A549 (cell line): ENCODE measurements around the gene INTS15.

ENCODE experiments used
- CEBPB ChIP-seq, 2 experiments: fragments of >200 bp in 1 of 2; sonication (Bioruptor Twin) in 1 of 2; formaldehyde crosslinking in 1 of 2; IDR thresholded peaks; 2 replicates each; pipeline ENCODE4 v1.6.1; 2012 to 2016
- CHD2 ChIP-seq: fragments of 150-350 bp; IDR thresholded peaks from 2 replicates; pipeline ENCODE4 v1.6.1; 2014; ENCODE audit warnings: low read length; ENCODE audit not compliant: partially characterized antibody
- CTCF ChIP-seq: fragments of >200 bp; sonication (Bioruptor Twin); formaldehyde crosslinking; IDR thresholded peaks from 3 replicates; pipeline ENCODE4 v1.5.1; 2016
- FOSL2 ChIP-seq, 2 experiments: fragments of 450-650 bp in 1 of 2; fragments of >200 bp in 1 of 2; sonication (Bioruptor Twin) in 1 of 2; formaldehyde crosslinking; IDR thresholded peaks; 2 replicates each; pipeline versions ENCODE4 v1.5.0 to v1.6.1; 2016 to 2020; ENCODE audit warnings: mild to moderate bottlenecking in 1 of 2, moderate library complexity in 1 of 2
- NR3C1 ChIP-seq: fragments of >200 bp; sonication (Bioruptor Twin); formaldehyde crosslinking; IDR thresholded peaks from 3 replicates; pipeline ENCODE4 v1.6.1; 2017
- POLR2A ChIP-seq: IDR thresholded peaks from 2 replicates; pipeline ENCODE4 v1.6.1; 2012; ENCODE audit warnings: mild to moderate bottlenecking, low read length
- RCOR1 ChIP-seq: fragments of 150-350 bp; IDR thresholded peaks from 2 replicates; pipeline ENCODE4 v1.6.1; 2014; ENCODE audit warnings: antibody characterized with exemption, low read length, low read depth
- REST ChIP-seq: fragments of 200-600 bp; sonication (generic); IDR thresholded peaks from 2 replicates; pipeline ENCODE4 v1.6.1; 2016; ENCODE audit warnings: antibody characterized with exemption, mild to moderate bottlenecking, moderate library complexity
- SMC3 ChIP-seq: fragments of >200 bp; sonication (Bioruptor Twin); formaldehyde crosslinking; IDR thresholded peaks from 3 replicates; pipeline ENCODE4 v1.6.1; 2018; ENCODE audit warnings: inconsistent platforms
- TF ChIP-seq, protein P1 (sequence below): IDR thresholded peaks from 2 replicates; pipeline ENCODE4 v1.6.1; 2012
- TF ChIP-seq, protein P2 (sequence below): fragments of 150-350 bp; IDR thresholded peaks from 2 replicates; pipeline ENCODE4 v1.6.1; 2014; ENCODE audit warnings: low read depth, mild to moderate bottlenecking, low read length

- TF ChIP-seq NR3C1 = no peak
- no peak for TF ChIP-seq CHD2
- TF ChIP-seq CTCF = no peak
- no peak for TF ChIP-seq SMC3
- no peak for TF ChIP-seq POLR2A
- no peak for TF ChIP-seq CEBPB (IDR thresholded peaks at IDR 0.05)
- TF ChIP-seq RCOR1 = no peak
- TF ChIP-seq, protein P1, sequence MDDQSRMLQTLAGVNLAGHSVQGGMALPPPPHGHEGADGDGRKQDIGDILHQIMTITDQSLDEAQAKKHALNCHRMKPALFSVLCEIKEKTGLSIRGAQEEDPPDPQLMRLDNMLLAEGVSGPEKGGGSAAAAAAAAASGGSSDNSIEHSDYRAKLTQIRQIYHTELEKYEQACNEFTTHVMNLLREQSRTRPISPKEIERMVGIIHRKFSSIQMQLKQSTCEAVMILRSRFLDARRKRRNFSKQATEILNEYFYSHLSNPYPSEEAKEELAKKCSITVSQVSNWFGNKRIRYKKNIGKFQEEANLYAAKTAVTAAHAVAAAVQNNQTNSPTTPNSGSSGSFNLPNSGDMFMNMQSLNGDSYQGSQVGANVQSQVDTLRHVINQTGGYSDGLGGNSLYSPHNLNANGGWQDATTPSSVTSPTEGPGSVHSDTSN = no peak
- TF ChIP-seq FOSL2 (IDR thresholded peaks at IDR 0.05) = no peak
- TF ChIP-seq FOSL2 (CRISPR knock-in tag; IDR thresholded peaks at IDR 0.05) = no peak
- TF ChIP-seq REST = no peak
- TF ChIP-seq, protein P2, sequence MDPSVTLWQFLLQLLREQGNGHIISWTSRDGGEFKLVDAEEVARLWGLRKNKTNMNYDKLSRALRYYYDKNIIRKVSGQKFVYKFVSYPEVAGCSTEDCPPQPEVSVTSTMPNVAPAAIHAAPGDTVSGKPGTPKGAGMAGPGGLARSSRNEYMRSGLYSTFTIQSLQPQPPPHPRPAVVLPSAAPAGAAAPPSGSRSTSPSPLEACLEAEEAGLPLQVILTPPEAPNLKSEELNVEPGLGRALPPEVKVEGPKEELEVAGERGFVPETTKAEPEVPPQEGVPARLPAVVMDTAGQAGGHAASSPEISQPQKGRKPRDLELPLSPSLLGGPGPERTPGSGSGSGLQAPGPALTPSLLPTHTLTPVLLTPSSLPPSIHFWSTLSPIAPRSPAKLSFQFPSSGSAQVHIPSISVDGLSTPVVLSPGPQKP = no peak
Measured at GRCh38 chr7:6614953-6615722, 25.3 kb downstream of the INTS15 start, which contains the start of gene ZNF853.
